Neutrophil (primary cell): ENCODE data around the gene CDK6.

ENCODE experiments used
- H3K27ac ChIP-seq: fragments of 200-600 bp; sonication (generic); 2 replicates; pipeline ENCODE4 v1.5.1; 2016; ENCODE audit warnings: mild to moderate bottlenecking, moderate library complexity
- H3K27me3 ChIP-seq: fragments of 200-600 bp; sonication (generic); 2 replicates; pipeline ENCODE4 v1.6.0; 2016; ENCODE audit warnings: mild to moderate bottlenecking
- H3K36me3 ChIP-seq: fragments of 200-600 bp; sonication (generic); 2 replicates; pipeline ENCODE4 v1.5.1; 2017
- H3K4me1 ChIP-seq, 2 experiments: fragments of 200-600 bp in 1 of 2; sonication (generic) in 1 of 2; 1 replicate in 1 of 2; 2 replicates in 1 of 2; pipeline versions ENCODE4 v1.5.1 to v1.6.1; 2013 to 2016; ENCODE audit warnings: low read depth in 1 of 2, low read length in 1 of 2, mild to moderate bottlenecking in 1 of 2, moderate library complexity in 1 of 2; ENCODE audit not compliant: control insufficient read depth in 1 of 2, insufficient read depth in 1 of 2
- H3K4me3 ChIP-seq, 2 experiments: fragments of 200-600 bp in 1 of 2; sonication (generic) in 1 of 2; 1 replicate in 1 of 2; 2 replicates in 1 of 2; pipeline ENCODE4 v1.5.1; 2013 to 2016; ENCODE audit warnings: low read depth in 1 of 2, low read length in 1 of 2, mild to moderate bottlenecking in 1 of 2, moderate library complexity in 1 of 2
- H3K9me3 ChIP-seq: fragments of 200-600 bp; sonication (generic); 2 replicates; pipeline ENCODE4 v1.5.1; 2016
- TF ChIP-seq, protein P1 (sequence below): fragments of 200-600 bp; sonication (generic); IDR thresholded peaks from 2 replicates; pipeline ENCODE4 v1.5.1; 2016; ENCODE audit warnings: antibody characterized with exemption

Gene CDK6

DNA sequence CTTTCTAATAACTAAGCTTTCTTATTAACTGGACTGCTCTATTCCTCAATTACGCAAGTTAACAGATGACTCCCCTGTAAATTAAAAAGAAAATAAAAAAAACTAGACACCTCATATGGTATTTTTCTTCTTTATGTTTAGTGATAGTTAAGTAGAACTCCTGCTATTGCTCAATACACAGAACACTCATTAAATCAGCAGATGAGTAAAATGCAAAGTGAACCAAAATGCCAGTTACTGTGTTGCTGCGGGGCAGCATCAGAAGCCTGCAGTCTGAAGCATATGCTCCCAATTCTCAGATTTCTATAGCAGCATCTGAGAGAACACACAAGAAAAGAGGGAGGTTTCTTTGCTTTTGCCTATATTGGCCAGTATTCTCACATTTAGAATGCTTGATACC, 28.4 kb downstream of the CDK6 start:
- peaks cover 14 to 18% of the 10 kb centered on the region in 2 experiments for H3K4me1 ChIP-seq
- H3K36me3 ChIP-seq, result no peaks in the 10 kb centered on the region
- TF ChIP-seq, protein P1, sequence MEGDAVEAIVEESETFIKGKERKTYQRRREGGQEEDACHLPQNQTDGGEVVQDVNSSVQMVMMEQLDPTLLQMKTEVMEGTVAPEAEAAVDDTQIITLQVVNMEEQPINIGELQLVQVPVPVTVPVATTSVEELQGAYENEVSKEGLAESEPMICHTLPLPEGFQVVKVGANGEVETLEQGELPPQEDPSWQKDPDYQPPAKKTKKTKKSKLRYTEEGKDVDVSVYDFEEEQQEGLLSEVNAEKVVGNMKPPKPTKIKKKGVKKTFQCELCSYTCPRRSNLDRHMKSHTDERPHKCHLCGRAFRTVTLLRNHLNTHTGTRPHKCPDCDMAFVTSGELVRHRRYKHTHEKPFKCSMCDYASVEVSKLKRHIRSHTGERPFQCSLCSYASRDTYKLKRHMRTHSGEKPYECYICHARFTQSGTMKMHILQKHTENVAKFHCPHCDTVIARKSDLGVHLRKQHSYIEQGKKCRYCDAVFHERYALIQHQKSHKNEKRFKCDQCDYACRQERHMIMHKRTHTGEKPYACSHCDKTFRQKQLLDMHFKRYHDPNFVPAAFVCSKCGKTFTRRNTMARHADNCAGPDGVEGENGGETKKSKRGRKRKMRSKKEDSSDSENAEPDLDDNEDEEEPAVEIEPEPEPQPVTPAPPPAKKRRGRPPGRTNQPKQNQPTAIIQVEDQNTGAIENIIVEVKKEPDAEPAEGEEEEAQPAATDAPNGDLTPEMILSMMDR, result no peak
- no peaks in the 10 kb centered on the region for H3K9me3 ChIP-seq
- H3K27ac ChIP-seq, result no peak overlapping the region
- H3K4me3 ChIP-seq, result no peak overlapping the region
- H3K27me3 ChIP-seq, result no peaks in the 10 kb centered on the region

DNA sequence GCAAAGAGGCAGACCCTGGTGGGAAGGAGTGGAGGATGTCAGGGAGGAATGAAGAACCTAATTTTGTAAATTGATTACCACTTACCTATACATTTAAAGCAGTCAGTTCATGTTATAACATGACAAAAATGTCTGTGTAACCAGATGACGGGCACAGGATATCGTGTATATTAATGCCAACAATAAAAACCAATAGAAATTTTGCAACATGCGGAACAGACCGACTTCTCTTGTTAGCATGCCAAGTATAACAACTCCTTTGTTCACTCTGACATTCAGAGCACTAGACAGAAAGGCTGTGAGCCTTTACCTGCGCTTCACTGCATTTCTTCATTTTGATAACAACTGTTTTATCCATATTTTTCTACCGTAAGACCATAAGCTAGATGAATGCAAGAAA, 29.9 kb downstream of the CDK6 start:
- Histone ChIP-seq H3K36me3 (no peaks in the 10 kb centered on the region), H3K4me1 (peaks cover 14 to 18% of the 10 kb centered on the region in 2 experiments), H3K4me3 (no peak overlapping the region), H3K27me3 (no peaks in the 10 kb centered on the region), H3K9me3 (no peaks in the 10 kb centered on the region), H3K27ac (no peak overlapping the region)
- TF ChIP-seq, protein P1, result no peak

DNA sequence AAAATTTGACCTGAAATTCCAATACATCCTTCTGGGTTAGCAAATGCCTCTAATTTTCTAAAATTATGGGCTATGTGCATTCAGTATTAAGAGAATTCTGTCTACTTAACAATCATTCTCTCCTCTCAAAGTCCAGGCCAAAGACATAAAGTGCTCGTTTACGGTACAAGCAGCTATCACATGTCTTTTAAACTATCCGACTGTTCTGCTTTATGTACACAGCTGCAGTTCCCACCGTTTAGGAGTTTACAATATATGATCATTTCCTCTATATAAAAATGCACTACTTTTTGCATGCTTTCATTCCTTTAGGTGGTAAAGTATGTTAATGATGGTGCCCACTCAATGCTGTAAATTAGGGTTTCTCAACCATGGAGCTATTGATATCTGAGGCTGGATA, 34.0 kb downstream of the CDK6 start:
- Histone ChIP-seq H3K9me3 (no peaks in the 10 kb centered on the region), H3K27ac (no peak overlapping the region), H3K4me1 (peaks cover 0 to 5% of the 10 kb centered on the region in 2 experiments), H3K27me3 (no peaks in the 10 kb centered on the region), H3K36me3 (no peaks in the 10 kb centered on the region), H3K4me3 (no peak overlapping the region)
- TF ChIP-seq, protein P1, result no peak

DNA sequence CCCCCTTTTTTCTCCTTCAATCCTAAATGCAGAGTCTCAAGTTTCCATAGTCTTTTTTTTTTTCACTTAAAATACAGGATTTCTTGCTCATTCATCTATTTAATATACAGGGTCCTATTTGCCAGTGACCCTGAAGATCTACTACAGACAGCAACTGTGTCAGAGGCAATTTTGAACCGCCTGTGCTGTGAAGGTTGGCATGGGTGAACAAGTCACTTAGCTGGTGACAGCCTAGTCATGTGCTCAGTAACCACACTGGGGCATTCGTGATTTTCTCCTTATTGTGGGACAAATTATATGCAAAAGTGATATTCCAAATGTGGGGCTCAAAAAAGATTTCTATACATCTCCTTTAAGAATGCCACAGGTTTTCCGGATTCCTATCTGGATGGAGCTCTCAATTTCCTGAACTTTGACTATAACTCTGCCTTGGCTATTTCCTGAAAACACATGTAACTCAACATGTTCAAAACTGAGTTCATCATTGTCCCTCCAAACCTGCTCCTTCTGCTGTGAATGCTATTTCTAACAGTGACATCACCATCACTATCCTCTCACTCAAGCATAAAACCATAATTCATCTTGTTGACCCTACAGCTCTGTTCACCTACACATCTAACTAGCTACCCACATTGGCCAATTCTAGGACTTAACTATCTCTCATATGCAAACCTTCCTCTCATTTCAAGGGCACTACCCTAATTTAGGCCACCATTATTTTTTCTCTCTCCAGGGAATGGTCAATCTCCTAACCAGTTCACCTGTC, 36.7 kb downstream of the CDK6 start:
- no peaks in the 10 kb centered on the region for H3K4me1 ChIP-seq
- H3K4me3 ChIP-seq, result no peak overlapping the region
- H3K27ac ChIP-seq, result no peak overlapping the region
- H3K9me3 ChIP-seq, result no peaks in the 10 kb centered on the region
- H3K36me3 ChIP-seq, result no peaks in the 10 kb centered on the region
- TF ChIP-seq, protein P1, result no peak
- H3K27me3 ChIP-seq, result no peaks in the 10 kb centered on the region

DNA sequence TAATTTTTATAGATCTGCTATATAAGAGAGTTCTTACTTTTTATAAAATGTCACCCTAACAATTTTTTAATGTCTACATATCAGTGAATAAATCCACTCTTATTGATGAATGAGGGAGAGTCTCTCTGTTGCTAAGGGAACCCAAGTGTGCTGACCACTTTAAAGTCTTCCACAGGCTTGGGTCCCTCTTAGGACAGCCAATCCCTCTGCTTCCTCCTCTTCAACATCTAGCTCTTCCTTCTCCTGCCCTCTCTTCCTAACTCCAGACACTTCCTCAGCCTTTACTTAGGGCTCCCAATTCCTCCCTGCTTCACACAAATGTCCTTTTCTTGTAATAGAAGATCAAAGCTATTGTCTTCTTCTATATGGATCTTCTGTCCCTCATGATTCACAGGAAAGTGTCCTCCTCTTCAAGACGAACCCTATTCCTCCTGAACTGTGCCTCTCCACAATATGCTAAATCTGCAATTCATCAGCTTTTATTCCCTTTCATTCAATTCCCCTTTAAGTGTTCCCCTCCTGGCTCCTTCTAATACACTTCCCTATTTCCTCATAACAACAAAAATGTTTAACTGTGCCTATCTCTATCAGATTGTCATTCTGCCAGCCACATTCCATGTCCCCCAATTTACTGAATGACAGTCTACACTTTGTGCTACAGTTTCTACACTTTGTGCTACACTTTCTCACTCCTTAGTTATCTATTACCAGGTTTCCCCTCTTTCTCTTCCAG, 37.7 kb downstream of the CDK6 start:
- Histone ChIP-seq H3K4me3 (no peak overlapping the region), H3K36me3 (no peaks in the 10 kb centered on the region), H3K27ac (no peak overlapping the region), H3K4me1 (no peaks in the 10 kb centered on the region), H3K9me3 (no peaks in the 10 kb centered on the region), H3K27me3 (no peaks in the 10 kb centered on the region)
- TF ChIP-seq, protein P1, result no peak
